ENCODE measurements around the gene NRXN3.

GRCh38 chr14:79690960-79691359, 1520.8 kb downstream of the NRXN3 start:
- TF ChIP-seq CTCF (IDR thresholded peaks at IDR 0.05) (no peak), POLR2A (IDR thresholded peaks at IDR 0.05) (no peak)

Data from heart left ventricle (tissue), 13 donors.